Activated CD8-positive, alpha-beta memory T cell treated with anti-CD3 and anti-CD28 coated beads for 48 hours (primary cell): Measurements from ENCODE around the gene NFS1.

ENCODE experiments used
- DNase-seq, 3 experiments: peaks; one replicate each; pipeline ENCODE4 v3.0.0-alpha.2; 2020; ENCODE audit warnings: low read depth in 2 of 3, low spot score in 2 of 3

NFS1 gene

GRCh38 chr20:35644806-35645205 lies 54.3 kb downstream of the NFS1 start:
- DNase-seq, result no peak

GRCh38 chr20:35643045-35643444 lies 56.1 kb downstream of the NFS1 start:
- DNase-seq, result no peak

- DNase-seq, result no peak
Observed at GRCh38 chr20:35641743-35642142, 57.4 kb downstream of the NFS1 start.

GRCh38 chr20:35640724-35641123 lies 58.4 kb downstream of the NFS1 start:
- no peak for DNase-seq

GRCh38 chr20:35638751-35639150 lies 60.4 kb downstream of the NFS1 start:
- no peak for DNase-seq

GRCh38 chr20:35637276-35637675 lies 61.9 kb downstream of the NFS1 start:
- DNase-seq, result no peak

- no peak for DNase-seq
Observed at GRCh38 chr20:35636095-35636494, 63.1 kb downstream of the NFS1 start.

GRCh38 chr20:35635652-35636051 lies 63.5 kb downstream of the NFS1 start:
- DNase-seq, result no peak

GRCh38 chr20:35632539-35633115 lies 66.5 kb downstream of the NFS1 start:
- no peak for DNase-seq

GRCh38 chr20:35630636-35631035 lies 68.5 kb downstream of the NFS1 start:
- no peak for DNase-seq

GRCh38 chr20:35629427-35630145 lies 69.6 kb downstream of the NFS1 start:
- DNase-seq, result no peak

- DNase-seq, result no peak
Observed at GRCh38 chr20:35627121-35627520, 72.0 kb downstream of the NFS1 start.

- no peak for DNase-seq
Observed at GRCh38 chr20:35626386-35627001, 72.7 kb downstream of the NFS1 start.

GRCh38 chr20:35625584-35626385 lies 73.4 kb downstream of the NFS1 start:
- DNase-seq, result no peak

GRCh38 chr20:35621560-35621946 lies 77.6 kb downstream of the NFS1 start:
- no peak for DNase-seq

GRCh38 chr20:35620818-35621559 lies 78.2 kb downstream of the NFS1 start:
- DNase-seq, result no peak

GRCh38 chr20:35619196-35620095 lies 79.7 kb downstream of the NFS1 start:
- peak in 2 of 3 experiments; percentile 61 to 69 for DNase-seq

- DNase-seq, result no peak
Observed at GRCh38 chr20:35618263-35619131, 80.7 kb downstream of the NFS1 start.
